GM18861 (cell line): ENCODE results near the gene CYP2W1.

Experiments used
- ATAC-seq: cut with Tn5 transposase; IDR thresholded peaks from one replicate; pipeline ENCODE4 v1.9.1; 2021; ENCODE audit not compliant: unreplicated experiment

The CYP2W1 gene

DNA sequence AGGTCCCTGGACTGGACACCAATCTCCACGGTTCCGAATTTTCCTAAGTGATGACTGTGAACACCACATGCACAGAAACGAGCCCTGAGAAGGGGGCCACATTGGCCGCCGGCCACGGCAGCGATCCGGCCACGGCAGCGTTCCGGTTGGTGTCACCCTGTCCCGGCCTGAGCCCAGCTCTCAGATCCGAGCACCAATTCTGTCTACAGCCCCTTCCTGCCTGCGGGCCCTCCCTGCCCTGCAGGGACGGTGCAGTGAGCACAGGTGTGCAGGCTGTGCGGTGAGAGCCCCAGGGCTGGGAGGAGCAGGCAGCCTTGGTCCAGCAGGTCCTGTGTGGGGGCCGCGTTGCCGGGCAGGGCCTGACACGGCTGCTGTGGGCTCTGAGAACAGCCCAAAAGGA, 31.7 kb downstream of the CYP2W1 start:
- no peak for ATAC-seq

DNA sequence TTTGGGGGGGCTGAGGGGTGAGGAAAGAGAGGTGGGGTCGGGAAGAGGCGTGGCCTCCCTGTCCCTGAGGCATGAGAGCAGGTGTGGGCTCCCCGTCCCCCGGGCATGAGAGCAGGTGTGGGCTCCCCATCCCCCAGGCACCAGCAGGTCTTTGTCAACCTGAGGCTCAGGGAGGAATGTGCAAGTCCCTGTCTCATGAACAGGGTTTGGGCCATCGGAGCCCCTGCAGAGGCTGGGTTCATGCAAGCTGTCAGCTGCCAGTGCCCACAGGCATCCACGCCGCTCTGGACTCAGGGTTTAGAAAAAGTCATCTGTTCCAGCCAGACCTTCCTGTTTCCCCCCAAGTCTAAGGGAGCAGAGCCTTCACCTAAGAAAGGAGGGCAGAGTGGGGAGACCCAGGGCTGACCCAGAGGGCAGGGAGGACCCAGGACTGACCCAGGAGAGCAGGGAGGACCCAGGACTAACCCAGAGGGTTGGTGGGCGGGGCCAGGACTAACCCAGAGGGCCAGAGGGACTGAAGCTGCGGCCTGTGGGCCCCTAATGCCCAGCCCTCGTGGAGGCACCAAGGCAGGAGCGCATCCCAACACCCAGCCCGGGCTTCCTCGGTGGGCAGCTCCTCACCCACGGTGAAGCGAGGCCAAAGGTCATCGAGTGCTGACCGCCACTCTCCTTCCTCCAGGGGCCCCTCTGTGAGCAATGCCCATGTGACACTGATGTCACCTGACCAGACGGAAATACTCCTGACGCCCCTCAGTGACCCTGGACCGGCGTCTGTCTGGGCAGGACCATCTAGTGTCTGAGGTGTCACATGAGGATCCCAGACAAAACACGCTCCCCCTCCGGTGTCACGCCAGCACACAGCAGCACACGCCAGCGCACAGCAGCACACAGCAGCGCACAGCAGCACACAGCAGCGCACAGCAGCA, 32.5 kb downstream of the CYP2W1 start:
- no peak for ATAC-seq

DNA sequence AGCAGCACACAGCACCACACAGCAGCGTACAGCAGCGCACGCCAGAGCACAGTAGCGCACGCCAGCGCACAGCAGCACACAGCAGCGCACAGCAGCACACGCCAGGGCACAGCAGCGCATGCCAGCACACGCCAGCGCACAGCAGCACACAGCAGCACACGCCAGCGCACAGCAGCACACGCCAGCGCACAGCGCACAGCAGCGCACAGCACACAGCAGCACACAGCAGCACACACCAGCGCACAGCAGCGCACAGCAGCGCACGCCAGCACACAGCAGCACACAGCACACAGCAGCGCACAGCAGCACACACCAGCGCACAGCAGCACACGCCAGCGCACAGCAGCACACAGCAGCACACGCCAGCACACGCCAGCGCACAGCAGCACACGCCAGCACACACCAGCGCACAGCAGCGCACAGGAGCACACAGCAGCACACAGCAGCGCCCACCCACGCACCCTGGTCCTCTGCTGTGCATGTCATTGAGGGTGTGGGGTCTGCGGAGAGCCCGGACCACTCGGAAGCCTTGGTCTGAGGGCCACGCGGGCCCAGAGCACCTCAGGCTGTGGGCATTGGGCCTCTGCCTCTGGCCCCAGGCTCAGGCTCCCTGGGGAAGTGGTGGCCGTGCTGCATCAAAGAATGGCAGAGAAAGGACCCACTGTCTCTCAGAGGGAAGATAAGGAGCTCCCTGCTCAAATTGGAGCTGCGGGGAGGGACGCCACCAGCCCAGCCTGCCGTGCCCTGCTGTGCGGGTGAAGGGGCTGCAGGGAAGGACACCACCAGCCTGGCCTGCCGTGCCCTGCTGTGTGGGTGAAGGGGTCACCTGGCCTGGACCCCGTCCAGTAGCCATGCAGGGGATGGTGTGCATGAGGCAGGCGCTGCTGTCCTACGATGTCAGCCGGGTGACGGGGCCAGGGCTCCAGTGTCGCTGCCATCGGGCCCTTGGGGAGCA, 33.9 kb downstream of the CYP2W1 start:
- ATAC-seq: no peak

DNA sequence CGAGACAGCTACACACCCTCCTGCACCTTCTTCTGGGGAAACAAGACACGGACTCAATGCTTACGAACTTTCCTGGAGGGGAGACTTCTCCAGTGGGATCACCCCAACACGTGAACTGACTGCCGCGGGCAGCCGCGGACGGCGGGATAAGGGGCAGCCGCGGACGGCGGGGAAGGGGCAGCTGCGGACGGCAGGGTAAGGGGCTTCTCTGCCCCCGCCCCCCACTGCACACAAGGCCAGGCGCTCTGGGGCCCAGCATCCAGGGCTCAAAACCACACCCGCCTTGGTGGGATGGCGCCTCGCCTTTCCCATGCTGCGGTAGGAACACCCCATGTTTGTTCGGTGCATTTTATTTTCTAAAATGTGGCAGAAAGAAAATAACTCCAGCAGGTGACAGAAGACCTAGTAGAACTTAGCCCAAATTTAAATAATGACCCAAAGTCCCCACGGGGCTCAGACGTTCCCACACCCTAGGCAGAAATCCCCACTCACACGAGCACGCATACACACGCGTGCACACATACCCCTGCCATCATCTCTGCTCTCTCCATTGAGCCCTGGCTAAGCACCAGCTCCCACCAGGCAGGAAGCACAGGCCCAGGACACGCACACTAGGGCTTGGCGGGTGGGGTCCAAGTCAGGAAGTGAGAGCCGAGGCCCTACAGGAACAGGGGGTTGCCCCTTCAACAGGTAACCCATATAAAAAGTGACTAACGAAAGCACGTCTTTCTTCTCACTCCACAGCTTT, 34.8 kb downstream of the CYP2W1 start:
- ATAC-seq: no peak

DNA sequence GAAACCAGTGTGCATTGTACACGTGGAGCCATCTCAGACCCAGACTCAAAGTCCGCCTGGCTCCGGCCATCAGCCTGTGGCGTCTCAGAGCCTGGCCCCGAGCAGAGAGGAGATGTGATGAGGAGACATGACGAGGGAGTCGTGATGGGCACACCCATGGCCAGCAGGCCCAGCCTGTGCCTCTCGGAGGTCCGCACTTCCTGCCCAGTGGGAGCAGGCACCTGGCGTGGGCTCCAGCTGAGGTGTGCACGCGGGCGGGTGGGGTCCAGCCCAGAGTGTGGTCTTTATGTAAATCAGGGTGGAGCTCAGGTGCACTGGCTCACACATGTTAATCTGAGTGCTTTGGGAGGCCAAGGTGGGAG, 35.3 kb downstream of the CYP2W1 start:
- ATAC-seq: no peak

DNA sequence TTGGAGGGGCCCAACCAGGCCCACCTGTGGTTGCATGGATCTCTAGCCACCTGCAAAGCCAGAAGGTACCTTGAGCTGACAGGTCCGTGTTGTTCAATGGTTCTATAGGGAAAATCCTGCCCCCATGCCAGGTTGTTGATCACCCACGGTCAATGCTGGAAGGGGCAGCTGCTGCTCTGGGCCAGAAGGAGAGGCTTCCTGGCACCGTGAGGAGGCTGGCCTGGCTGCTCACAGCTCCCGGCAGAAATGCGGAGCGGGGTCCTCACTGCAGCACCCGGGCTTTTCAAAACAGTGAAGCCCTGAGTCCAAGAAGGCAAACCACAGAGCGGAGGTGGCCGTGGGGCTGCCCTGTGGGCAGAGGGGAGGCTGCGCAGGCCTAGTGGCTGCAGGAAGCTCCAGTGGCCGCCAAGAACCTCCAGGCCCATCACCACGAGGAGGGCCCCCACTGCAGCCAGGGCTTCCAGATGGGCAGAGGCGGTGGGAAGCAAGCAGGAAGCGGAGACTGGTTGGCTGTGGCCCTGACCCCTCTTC, 36.3 kb downstream of the CYP2W1 start:
- no peak for ATAC-seq

DNA sequence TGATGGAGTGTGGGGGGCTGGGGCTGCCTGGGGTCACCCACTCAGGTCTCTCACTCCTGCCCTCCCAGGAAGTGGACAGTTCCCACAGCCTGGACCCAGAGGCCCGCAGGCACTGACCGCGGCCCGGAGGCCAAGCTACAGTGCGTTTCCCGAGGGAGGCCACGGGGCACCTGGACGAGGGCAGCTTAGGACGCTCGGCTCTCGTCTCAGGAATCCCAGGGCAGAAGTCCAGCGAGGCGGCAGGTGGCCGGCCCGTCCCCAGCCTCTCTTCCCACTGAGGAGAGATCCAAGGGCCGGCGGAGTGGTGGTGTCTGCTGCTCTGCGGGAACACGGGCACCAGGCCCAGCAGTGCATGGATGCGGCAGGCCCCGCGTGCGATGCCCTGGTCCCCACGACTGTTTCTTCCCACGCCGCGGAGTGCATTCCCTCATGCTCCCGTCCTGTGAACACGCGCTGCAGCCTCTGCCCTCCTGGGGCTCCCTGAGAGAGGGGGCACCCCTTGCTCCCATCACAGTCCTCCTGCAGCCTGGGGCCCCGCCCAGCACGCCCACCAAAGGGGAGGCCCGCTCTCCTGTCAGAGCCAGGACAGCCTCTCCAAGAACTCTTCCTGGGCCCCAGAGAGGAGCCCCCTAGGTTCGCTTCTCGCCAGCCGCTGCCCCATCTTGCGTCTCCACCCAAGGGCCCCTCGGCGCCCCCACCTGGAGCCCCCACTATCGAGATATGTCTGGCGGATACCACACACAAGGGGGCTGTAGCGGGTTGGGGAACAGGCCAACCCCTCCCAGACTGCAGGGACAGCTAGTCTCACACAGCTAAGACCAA, 37.0 kb downstream of the CYP2W1 start:
- no peak for ATAC-seq

DNA sequence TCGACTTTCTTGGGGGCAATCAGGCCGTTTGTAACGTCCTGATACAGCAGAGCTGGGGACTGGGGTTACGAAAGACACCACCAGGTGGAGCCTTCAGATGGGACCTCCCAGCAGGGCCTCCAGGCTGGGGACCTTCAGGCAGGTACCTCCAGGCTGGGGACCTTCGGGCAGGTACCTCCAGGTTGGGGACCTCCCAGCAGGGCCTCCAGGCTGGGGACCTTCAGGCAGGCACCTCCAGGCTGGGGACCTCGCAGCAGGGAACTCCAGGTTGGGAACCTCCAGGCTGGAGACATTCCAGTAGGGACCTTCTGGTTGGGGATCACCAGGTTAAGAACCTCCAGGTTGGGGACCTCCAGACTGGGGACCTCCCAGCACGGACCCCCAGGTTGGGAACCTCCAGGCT, 37.9 kb downstream of the CYP2W1 start:
- ATAC-seq: no peak

DNA sequence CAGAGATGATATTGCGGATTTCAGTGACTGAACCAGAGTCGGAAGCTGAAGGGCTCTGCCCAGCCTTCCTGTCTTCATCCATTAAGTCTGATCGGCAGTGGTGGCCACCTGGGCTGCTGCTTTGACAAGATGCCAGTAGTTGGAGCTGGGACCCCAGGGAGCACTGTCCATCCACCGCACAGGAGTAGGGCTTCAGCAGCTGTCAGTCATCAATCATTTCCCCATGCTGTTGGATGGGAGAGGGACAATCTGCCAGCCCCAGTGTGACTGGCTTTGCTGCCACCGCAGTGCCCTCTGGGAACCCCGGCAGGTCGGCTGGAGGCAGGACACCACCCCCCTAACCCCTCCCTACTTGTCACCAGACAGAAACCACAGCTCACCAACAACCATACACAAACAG, 38.4 kb downstream of the CYP2W1 start:
- no peak for ATAC-seq

DNA sequence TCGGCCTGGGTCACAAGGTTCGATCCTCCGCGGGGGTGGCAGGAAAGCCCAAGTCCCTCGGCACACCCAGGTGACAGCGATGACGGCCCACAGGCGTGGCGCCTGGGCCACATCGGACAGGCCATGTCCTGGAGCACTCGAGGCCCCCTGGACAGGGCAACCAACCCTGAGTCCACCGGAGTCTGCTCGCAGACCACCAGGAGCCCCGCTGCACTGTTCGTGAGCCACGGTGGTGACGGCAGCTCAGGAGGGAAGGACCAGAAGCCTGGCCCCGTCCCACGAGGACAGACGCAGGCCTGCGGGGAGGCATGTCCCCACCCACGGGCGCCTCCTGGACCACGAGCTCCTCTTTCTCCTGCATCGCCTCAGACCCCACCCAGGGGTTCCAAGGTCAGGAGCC, 39.0 kb downstream of the CYP2W1 start:
- ATAC-seq: no peak

DNA sequence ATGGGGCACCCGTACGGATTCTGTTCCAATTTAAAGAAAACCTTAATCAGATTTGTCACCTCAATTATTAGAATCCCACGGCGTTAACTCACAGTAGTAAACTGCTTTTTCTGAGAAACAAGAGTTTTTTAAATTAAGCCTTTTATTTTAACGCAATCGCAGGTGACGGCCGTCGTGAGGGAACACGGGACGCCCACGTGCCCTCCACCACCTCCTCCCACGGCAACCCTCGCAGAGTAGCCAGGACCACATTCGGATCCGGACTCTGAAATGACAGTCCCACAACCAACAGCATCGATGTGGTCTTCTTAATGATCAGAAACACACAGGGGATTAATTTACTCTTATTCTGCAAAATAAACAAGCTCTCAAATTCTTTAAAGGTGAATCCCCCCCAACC, 39.4 kb downstream of the CYP2W1 start:
- ATAC-seq: no peak

DNA sequence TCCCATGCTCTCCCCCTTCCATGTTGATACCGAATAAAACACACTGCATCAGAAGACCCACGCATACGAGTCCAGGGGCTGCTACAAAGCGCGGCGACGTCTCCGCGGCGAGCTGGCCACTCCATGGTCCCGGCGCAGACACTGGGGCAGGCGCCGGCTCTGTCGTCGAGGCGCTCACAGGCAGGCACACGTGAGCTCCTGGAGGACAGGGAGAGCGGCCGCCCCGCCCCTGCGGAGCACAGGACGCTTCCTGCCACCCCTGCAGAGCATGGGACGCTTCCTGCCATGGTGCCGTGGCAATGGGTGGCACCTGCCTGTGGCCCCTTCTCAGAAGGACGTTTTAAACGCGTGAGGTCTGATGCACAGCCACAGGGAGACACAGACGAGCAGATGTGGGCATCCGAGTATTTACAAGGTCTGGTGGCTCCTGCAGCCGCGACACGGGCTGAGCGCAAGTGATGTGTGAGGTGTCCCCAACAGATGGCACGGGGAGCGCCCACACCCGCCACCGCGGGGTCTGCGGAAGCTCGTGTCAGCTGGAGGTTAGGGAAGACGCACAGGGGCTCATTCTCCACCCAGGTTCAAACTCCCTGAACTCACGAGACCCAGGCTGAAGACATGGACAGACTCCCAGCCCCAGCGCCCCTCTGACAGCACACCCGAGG, 40.0 kb downstream of the CYP2W1 start:
- no peak for ATAC-seq

DNA sequence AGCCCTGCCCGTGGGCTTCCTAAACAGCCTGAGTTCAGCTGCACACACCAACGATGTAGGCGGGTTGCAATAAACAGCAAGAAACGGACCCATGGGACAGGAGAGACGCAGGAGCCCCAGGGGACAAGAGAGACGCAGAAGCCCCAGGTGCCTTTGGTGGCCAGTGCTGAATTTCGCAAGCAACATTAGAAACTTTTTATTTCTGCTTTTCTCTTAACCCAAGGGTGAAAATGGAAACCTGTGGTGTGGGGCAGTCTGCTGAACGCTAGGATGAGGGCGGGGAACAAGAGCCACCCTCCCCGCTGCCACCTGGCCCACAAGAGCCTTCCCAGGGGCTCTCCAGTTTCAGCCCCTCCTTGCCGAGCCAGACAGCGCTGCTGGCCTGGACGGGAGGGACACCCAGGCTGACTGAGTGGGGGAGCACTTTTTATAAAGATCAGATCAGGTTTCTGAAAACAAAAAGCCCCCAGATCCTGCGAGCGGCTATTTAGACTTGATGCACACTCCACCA, 41.4 kb downstream of the CYP2W1 start:
- peak; percentile 36 for ATAC-seq

DNA sequence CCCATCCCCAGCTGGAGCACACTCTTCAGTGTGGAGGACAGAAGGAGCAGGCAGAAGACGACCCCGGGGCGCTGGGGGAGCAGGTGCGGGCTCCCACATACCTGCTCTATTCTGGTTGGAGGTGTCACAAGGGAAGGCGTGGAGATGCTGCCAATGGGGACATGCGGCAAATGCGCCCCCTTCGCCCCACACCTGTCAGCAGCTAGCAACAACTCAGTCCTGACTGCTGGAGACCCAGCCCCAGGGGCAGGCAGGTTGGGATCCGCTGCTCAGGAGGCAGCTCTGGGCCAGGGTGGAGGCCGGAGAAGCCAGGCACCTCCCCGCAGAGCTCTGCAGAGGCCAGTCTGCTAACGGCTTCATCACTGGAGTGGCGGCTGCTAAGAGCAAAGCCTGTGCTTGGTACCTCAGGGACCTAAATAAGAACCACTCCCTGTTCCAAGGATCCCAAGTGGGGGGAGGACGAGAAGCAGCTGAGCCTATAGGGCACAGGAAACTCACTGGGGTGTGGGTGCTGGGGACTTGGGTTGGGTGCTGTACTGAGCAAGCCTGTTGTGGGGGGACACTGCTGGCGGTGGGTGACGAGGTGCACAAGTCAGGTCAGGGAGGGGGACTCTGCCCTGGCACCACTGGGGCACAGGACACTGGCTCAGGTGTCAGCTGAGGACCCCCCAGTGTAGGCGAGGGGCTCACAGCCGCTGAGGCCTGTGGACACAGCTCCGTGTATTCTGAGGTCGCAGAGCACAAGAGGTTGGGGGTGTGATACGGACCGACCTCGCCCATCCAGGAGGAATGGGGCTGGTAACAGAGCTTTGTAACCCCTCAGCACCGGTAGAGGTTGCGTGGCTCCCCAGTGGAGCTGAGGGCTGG, 42.1 kb downstream of the CYP2W1 start:
- ATAC-seq: no peak

DNA sequence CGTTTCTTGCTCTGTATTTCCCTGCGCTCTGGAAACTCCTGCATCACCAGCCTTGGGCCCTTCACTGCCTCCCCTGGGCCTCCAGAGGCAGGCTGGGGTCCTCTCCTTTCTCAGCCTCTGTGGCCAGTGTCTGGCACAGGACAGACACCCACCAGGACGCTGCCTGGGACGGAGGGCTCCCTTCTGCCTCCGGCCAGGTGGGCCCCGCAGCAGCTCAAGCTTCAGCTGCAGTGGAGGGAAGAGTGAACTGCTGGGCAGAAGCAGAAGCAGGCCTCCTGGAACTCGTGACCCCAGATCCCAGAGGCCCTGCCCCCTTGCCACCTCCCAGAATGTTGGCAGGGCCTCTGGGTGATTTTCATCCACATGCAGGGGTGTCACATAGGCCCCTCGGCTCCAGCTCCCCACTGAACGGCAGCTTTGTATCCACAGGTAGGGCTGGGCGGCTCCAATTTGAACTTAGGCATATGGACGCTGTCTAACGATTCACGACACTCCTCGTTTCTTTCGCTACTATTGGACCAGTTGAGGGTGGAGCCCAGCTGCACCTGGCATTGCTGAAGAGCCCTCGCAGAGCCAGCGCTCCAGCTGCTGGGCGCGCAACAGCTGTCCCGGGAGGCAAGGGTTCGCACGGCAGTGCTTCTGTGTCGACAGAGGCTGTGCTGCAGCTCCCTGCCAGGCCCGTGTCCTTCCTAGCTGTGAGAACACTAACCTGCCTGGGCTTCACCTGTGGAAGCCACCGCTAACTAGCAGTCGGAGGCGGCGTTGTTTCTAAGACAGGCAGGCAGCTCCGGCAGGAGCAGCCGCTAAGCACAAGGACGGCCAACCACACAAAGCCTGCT, 43.0 kb downstream of the CYP2W1 start:
- ATAC-seq: no peak

DNA sequence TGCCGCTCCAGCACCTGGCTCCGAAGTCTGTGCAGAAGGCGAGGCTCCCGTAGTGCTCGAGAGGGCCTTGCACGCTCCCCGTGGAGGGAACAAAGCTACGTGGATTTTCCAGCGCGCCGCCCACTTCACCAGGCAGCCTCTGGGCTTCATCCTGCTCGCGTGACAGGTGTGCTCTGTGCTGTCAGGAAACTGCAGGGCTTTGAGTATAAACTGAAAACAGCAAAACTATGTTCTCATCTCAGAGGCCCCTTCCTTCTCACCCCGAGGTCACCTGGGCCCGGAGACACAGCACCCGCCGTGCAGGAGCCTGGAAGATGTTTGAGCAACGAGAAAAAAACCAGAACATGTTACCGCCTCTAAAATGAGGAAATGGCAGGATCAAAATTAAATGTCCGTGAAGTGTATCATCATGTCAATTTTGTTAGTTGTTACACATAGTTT, 43.8 kb downstream of the CYP2W1 start:
- no peak for ATAC-seq

DNA sequence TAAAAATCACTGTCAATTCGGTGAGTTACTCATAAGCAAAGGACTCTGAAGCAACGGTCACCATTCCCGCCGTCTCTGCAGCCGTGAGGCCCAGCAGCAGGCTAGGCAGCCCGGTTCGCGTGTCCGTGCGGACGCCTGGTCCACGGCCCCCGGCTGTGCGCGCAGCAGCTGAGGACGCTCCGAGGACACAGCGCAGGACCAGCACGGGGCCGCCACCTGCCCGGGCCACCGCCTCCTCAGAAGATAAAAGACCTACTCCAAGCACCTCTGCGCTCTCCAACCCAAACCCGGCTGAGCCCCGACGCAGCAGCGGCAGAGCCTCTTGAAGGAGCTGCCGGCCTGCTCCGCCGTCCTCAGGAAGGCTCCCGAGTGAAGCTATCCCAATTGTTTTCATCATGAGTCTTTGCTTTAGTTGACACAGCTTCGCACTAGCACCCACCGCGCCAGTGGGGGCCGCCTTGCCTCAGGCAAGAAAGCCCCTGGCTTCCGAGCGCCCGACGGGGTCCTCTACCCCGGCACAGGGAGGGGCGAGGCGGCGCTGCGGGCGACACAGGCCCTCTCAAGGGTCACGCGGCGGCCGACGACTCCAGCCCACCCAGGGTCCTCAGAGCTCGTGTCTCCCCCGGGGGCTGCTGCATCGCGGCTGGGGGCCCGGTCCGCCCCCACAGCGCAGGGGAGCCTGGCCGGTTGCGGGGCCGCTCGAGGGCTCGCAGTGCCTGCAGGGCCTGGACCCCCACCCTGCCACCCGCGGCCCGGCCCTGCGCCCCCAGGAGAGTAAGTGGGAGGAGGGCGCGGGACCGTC, 44.5 kb downstream of the CYP2W1 start:
- peak; percentile 0 for ATAC-seq
